ENCODE results near the gene DOCK9.

DNA sequence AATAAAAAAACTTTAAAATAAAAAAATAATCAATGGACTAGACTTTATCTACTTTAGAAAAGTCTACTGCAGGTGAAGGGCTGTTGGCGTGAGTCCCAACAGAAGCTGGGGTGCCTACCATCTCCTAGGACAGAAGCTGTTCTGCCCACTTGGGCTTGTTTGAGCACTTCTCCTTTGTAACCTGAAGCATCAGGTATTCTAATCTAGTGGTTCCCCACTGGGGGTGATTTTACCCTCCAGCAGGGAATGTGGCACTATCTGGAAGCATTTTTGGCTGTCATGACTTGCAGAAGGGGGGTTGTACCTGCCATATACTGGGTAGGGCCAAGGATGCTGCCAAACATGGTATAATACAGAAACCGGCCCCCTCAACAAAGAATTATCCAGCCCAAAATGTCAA, 16.2 kb upstream of the DOCK9 start:
- TF ChIP-seq, protein P1, sequence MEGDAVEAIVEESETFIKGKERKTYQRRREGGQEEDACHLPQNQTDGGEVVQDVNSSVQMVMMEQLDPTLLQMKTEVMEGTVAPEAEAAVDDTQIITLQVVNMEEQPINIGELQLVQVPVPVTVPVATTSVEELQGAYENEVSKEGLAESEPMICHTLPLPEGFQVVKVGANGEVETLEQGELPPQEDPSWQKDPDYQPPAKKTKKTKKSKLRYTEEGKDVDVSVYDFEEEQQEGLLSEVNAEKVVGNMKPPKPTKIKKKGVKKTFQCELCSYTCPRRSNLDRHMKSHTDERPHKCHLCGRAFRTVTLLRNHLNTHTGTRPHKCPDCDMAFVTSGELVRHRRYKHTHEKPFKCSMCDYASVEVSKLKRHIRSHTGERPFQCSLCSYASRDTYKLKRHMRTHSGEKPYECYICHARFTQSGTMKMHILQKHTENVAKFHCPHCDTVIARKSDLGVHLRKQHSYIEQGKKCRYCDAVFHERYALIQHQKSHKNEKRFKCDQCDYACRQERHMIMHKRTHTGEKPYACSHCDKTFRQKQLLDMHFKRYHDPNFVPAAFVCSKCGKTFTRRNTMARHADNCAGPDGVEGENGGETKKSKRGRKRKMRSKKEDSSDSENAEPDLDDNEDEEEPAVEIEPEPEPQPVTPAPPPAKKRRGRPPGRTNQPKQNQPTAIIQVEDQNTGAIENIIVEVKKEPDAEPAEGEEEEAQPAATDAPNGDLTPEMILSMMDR (IDR thresholded peaks at IDR 0.05): no peak
- no peak for TF ChIP-seq POLR2A (IDR thresholded peaks at IDR 0.05)

Data from esophagus squamous epithelium (tissue), 4 donors.